Measurements from ENCODE around the gene CRTAC1. TPM values are rescaled to one million over a fixed set of nuclear protein-coding genes. Genes with fewer than 3 reads are reported as not detected.

Gene CRTAC1
- total RNA-seq, 1 experiment from 2014 or later: 0.46 TPM

- H4K91ac ChIP-seq (ENCODE audit: insufficient read length, low read depth, low read length): no peak overlapping the region
- no peaks in the 10 kb centered on the region for H3K79me2 ChIP-seq (ENCODE audit: insufficient read depth, low read length)
- no peak overlapping the region for H3K27ac ChIP-seq (ENCODE audit: insufficient read length, low read depth, low read length)
- H2AK5ac ChIP-seq (ENCODE audit: insufficient read length, low read length): no peak overlapping the region
- H3K4me1 Mint-ChIP-seq: peaks cover 25 to 31% of the 10 kb centered on the region in 2 experiments
- WGBS (ENCODE audit: extremely low coverage, insufficient read length, low lambda C conversion rate): no CpG with 5 or more reads among the region's 12 CpGs
- no peaks in the 10 kb centered on the region; the same call in 1 of the 2 replicates for H3K27me3 ChIP-seq (ENCODE audit: insufficient read depth, low read length)
- H3K9me3 ChIP-seq (ENCODE audit: control insufficient read depth, low read depth, low read length): no peaks in the 10 kb centered on the region
- no peaks in the 10 kb centered on the region for H3K79me1 ChIP-seq (ENCODE audit: insufficient read depth, low read depth, low read length, poor library complexity, severe bottlenecking)
- H3K4me2 ChIP-seq (ENCODE audit: insufficient read depth, insufficient read length, low read length): peak overlapping the region; percentile 78
- no peak overlapping the region for H2BK120ac ChIP-seq (ENCODE audit: low read depth, low read length, poor library complexity, severe bottlenecking)
- DNase-seq: peak; percentile 81
- H2BK20ac ChIP-seq (ENCODE audit: low read depth, low read length, poor library complexity, severe bottlenecking): no peak overlapping the region
- H3K9ac ChIP-seq (ENCODE audit: extremely low read depth, insufficient read length, low read length): no peak overlapping the region
- H3K27me3 Mint-ChIP-seq (ENCODE audit: low read depth): peaks cover 14% of the 10 kb centered on the region
- H3K27ac Mint-ChIP-seq: 0 out of 7 replicates have a peak overlapping the region, but pooled peaks of 1 of the 3 experiments have one; percentile 0
- no peaks in the 10 kb centered on the region; a peak in 1 of 5 replicates for H3K9me3 Mint-ChIP-seq
- H3K36me3 Mint-ChIP-seq (ENCODE audit: insufficient read depth in 1 of 3, low read depth in 3 of 3): no peaks in the 10 kb centered on the region
- no peak overlapping the region for H2BK12ac ChIP-seq (ENCODE audit: insufficient read length, low read depth, low read length)
- H3K4ac ChIP-seq (ENCODE audit: low read depth, low read length): no peak overlapping the region
- H3K4me1 ChIP-seq (ENCODE audit: insufficient read depth, low read length): peaks cover 4% of the 10 kb centered on the region
- H3K4me3 Mint-ChIP-seq: peak overlapping the region; percentile 48 to 67
- H3K18ac ChIP-seq (ENCODE audit: insufficient read length, low read depth, low read length): no peak overlapping the region
- no peak overlapping the region for H2BK15ac ChIP-seq (ENCODE audit: low read depth, low read length)
- H3T11ph ChIP-seq (ENCODE audit: low read length): no peak overlapping the region
- peaks cover 7% of the 10 kb centered on the region for H3K23me2 ChIP-seq (ENCODE audit: insufficient read length, low read depth, low read length, poor library complexity, severe bottlenecking)
- no peak overlapping the region for H3K56ac ChIP-seq (ENCODE audit: insufficient read length, low read depth, low read length)
- no peak for TF ChIP-seq CTCF (conservative IDR thresholded peaks at IDR 0.05)
- no peak overlapping the region for H3K14ac ChIP-seq (ENCODE audit: insufficient read depth, low read length)
- H2BK5ac ChIP-seq (ENCODE audit: insufficient read length, low read length): no peak overlapping the region
- no peak overlapping the region for H4K8ac ChIP-seq (replicated peaks; ENCODE audit: insufficient read length, low read depth, low read length)
- no peak overlapping the region for H4K5ac ChIP-seq (ENCODE audit: insufficient read length, low read depth, low read length)
- peaks cover 2% of the 10 kb centered on the region for H4K20me1 ChIP-seq (ENCODE audit: control insufficient read depth, insufficient read depth, insufficient read length)
- H3K23ac ChIP-seq (ENCODE audit: insufficient read length, low read depth, low read length): no peak overlapping the region
- H2AFZ ChIP-seq (ENCODE audit: low read length): no peak overlapping the region
Observed at GRCh38 chr10:98006266-98006665, 24.2 kb downstream of the CRTAC1 start.

Measured in H9 (cell line).